ES-I3 (cell line): ENCODE measurements around the gene LDLRAD2.
A peak's percentile ranks its signal among the peaks of the same experiment; 100 is the strongest.

Experiments
- H3K36me3 ChIP-seq: 2 replicates; pipeline ENCODE4 v1.6.1; 2013; ENCODE audit warnings: mild to moderate bottlenecking, low read length, control low read depth, moderate library complexity; ENCODE audit not compliant: insufficient read depth
- H3K4me1 ChIP-seq: 2 replicates; pipeline ENCODE4 v1.6.1; 2013; ENCODE audit warnings: mild to moderate bottlenecking, control low read depth, low read length; ENCODE audit not compliant: insufficient read depth
- H3K9ac ChIP-seq: 2 replicates; pipeline ENCODE4 v1.6.1; 2013; ENCODE audit warnings: low read depth, mild to moderate bottlenecking, low read length, moderate library complexity
- H3K9me3 ChIP-seq: 2 replicates; pipeline ENCODE4 v1.6.1; 2013; ENCODE audit warnings: mild to moderate bottlenecking, low read length, moderate library complexity; ENCODE audit not compliant: control insufficient read depth, insufficient read depth

LDLRAD2 gene

DNA sequence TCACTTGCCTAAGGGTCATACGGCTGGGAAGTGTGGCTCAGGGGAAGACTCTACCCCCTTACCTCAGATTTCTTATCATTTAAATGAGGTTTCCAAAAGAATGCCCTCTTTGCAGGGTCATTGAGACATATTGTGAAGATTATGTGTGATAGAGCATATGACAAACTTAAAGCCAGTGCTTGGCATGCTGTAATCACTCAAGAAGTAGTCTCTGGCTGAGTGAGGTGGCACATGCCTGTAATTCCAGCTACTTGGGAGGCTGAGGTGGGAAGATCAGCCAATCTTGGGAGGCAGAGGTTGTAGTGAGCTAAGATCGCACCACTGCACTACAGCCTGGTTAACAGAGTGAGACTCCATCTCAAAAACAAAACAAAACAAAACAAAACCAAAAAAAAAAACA lies 7.5 kb upstream of the LDLRAD2 start:
- Histone ChIP-seq H3K4me1 (0 out of 2 replicates have a peak, but pooled peaks cover 4% of the 10 kb centered on the region), H3K9me3 (no peaks in the 10 kb centered on the region), H3K36me3 (no peaks in the 10 kb centered on the region), H3K9ac (no peak overlapping the region)

- no peak overlapping the region for H3K9ac ChIP-seq
- H3K4me1 ChIP-seq = peaks cover 8% of the 10 kb centered on the region; the same call in 1 of the 2 replicates
- H3K36me3 ChIP-seq = no peaks in the 10 kb centered on the region
- no peaks in the 10 kb centered on the region for H3K9me3 ChIP-seq
Measured at GRCh38 chr1:21813542-21813941, 1.5 kb downstream of the LDLRAD2 start.

DNA sequence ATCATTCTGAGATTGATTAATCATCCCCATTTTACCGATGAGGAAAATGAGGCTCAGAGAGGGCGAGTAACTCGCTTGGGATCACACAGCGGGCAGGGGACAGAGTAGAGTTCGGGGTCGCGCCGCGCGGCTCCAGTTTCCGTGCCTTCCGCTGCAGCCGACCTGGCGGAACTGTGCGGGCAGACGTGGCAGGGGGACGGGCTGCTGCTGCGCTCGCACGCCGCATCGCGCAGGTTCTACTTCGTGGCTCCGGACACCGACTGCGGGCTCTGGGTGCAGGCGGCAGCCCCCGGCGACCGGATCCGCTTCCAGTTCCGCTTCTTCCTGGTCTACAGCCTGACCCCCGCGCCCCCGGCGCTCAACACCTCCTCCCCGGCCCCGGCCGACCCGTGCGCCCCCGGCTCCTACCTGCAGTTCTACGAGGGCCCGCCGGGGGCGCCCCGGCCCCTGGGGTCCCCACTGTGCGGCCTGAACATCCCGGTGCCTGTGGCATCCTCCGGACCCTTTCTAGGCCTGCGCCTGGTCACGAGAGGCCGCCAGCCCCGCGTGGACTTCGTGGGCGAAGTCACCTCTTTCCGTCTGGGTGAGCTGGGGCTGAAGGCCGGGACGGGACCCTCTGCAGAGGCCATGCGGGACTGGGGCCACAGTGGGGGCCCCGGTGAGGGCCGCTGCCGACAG lies 2.3 kb downstream of the LDLRAD2 start:
- H3K36me3 ChIP-seq = no peaks in the 10 kb centered on the region
- H3K9me3 ChIP-seq = no peaks in the 10 kb centered on the region
- H3K9ac ChIP-seq = peak overlapping the region; percentile 53; the same call in 1 of the 2 replicates
- peaks cover 8% of the 10 kb centered on the region; the same call in 1 of the 2 replicates for H3K4me1 ChIP-seq

GRCh38 chr1:21814981-21815582 lies 3.0 kb downstream of the LDLRAD2 start:
- H3K9ac ChIP-seq = peak overlapping the region; percentile 53; the same call in 1 of the 2 replicates
- H3K9me3 ChIP-seq = no peaks in the 10 kb centered on the region
- peaks cover 8% of the 10 kb centered on the region; the same call in 1 of the 2 replicates for H3K4me1 ChIP-seq
- no peaks in the 10 kb centered on the region for H3K36me3 ChIP-seq

DNA sequence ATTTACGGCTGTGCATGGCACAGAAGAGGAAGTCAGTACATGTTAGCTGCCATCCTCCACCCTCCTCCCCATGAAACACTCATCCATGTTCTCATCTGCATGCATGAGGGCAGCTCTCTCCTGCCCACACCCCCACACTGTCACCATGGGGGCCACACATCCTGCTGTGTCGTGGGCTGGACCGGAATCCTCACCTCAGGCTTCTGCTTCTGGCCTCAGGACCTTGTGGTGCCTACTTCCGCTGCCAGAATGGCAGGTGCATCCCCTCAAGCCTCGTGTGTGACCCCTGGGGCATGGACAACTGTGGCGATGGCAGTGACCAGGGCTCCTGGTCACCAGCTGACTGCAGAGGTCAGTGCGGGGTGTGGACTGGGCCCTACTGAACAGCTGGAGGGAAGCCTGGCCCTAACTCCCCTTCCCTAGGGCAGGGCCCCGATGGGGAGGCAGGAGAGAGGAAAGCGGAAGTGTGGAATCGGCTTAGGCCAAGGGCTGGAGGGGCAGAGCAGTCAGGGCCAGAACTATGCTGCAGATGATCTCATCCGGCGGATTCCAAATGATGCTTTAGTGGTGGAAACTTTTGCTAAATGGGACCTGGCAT lies 3.8 kb downstream of the LDLRAD2 start:
- Histone ChIP-seq H3K9ac (no peak overlapping the region), H3K4me1 (peaks cover 8% of the 10 kb centered on the region; the same call in 1 of the 2 replicates), H3K36me3 (no peaks in the 10 kb centered on the region; the same call in 1 of the 2 replicates), H3K9me3 (no peaks in the 10 kb centered on the region)

GRCh38 chr1:21816602-21817302 lies 4.7 kb downstream of the LDLRAD2 start:
- Histone ChIP-seq H3K9me3 (no peaks in the 10 kb centered on the region), H3K36me3 (no peaks in the 10 kb centered on the region; the same call in 1 of the 2 replicates), H3K9ac (no peak overlapping the region), H3K4me1 (peaks cover 8% of the 10 kb centered on the region; the same call in 1 of the 2 replicates)

DNA sequence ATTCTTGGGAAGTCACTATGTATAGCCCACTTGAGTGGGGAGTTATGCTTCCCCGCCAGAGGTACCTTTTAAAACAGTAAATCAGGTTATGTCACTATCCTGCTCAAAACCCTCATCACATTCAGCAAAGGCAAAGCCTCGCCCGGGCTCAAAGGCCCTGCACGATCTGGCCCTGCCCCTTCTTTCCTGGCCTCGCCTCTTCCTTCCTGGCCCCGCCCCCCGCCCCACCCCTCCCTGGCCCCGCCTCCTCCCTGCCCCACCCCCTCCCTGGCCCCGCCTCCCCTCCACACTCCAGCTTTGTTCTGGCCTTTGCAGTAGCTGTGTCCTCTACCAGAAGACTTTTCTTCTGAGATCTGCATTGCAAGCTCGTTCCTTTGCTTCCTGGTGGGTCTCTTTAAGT lies 6.6 kb downstream of the LDLRAD2 start:
- H3K9me3 ChIP-seq = no peaks in the 10 kb centered on the region
- peaks cover 8% of the 10 kb centered on the region; the same call in 1 of the 2 replicates for H3K4me1 ChIP-seq
- no peaks in the 10 kb centered on the region; the same call in 1 of the 2 replicates for H3K36me3 ChIP-seq
- no peak overlapping the region for H3K9ac ChIP-seq

DNA sequence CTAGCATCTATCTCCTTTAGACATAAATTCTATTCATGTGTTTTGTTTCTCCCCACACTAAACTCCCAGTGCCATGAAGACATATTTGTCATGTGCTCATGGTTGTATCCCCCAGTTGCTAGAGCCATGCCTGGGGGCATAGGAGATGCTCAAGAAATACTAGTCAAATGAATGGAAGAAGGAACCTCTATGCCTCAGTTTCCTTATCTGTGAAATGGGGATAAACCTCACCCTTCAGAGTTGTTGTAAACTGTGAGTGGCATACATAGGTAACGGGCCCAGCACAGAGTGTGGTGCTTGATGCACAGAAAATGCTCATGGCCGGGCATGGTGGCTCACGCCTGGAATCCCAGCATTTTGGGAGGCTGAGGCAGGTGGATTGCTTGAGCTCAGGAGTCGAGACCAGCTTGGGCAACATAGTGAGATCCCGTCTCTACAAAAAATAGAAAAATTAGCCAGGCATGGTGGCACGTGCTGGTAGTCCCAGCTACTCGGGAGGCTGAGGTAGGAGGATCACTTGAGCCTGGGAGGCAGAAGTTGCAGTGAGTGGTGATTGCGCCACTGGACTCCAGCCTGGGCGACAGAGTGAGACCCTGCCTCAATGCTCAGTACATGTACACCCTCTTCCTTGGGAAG lies 8.7 kb downstream of the LDLRAD2 start:
- Histone ChIP-seq H3K36me3 (no peaks in the 10 kb centered on the region; the same call in 1 of the 2 replicates), H3K9ac (no peak overlapping the region), H3K9me3 (no peaks in the 10 kb centered on the region), H3K4me1 (peaks cover 8% of the 10 kb centered on the region; the same call in 1 of the 2 replicates)

DNA sequence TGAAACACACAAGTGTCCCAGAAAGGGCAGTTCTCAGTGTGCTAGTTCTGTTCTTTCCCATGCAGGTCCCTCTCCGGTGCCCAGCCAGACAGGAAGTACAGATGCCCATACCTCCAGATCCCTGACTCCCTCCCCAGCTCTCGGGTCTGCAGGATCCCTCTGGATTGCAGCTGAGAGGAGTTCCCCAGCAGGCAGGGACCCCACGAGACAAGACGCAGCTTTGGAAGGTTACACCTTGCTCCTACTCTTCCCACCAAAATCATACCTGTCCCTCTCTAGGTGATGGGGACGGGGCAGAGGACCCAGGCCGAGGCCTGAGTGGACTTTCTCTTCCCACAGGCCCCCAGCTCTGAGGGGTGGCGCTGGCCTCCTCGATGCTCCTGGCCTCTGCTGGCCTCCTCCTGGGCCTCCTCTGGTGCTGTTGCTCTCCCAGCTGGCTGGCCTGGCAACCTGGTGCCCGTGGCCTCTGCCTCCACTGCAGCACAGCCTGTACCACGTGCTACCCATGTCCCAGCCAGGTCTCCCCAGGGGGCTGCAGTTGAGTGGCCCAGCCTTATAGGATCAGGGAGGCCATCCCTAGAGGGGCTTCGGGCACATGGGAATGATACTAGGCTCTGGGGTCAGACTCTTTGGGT lies 9.4 kb downstream of the LDLRAD2 start:
- Histone ChIP-seq H3K9me3 (no peaks in the 10 kb centered on the region), H3K36me3 (no peaks in the 10 kb centered on the region; the same call in 1 of the 2 replicates), H3K4me1 (peaks cover 8% of the 10 kb centered on the region; the same call in 1 of the 2 replicates), H3K9ac (no peak overlapping the region)

GRCh38 chr1:21822349-21822748 lies 10.3 kb downstream of the LDLRAD2 start:
- H3K36me3 ChIP-seq = no peaks in the 10 kb centered on the region; the same call in 1 of the 2 replicates
- H3K4me1 ChIP-seq = peaks cover 5% of the 10 kb centered on the region; the same call in 1 of the 2 replicates
- H3K9ac ChIP-seq = no peak overlapping the region
- H3K9me3 ChIP-seq = no peaks in the 10 kb centered on the region

DNA sequence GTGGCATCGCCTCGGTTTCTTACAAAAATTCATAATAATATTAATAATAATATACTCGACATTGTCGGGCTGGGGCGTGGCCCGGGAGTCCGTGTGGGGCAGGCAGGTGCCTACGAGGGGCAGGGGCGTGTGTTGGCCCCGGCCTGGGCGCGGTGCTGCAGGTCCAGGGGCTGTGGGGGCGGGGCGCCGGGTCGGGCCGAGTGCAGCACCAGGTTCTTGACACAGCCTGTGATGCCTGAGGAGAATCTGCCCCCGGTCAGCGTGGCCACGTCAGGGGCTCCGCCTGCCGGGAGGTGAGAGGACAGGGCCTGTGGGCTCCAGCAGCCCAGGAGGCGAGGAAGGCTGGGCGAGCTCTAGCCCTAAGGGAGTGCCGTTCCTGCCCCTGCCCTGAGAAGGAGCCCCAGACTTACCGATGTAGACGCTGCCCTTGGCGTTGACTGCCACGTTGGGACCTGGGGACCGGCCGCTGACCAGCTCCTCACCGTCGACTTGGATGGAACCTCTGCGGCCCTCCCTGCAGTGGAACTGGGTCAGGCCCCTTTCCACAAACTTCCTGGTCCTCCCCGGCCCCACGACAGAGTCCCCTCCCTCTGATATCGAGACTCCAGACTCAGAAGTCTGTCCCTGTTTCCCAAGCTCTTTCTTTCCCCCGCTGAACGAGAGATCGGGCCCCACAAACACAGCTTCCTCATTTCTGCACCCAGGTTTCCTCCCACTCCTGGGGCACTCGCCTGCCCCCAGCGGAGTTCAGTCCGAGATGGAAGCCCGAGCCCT lies 11.3 kb downstream of the LDLRAD2 start:
- Histone ChIP-seq H3K9ac (no peak overlapping the region), H3K4me1 (peaks cover 2% of the 10 kb centered on the region; the same call in 1 of the 2 replicates), H3K36me3 (no peaks in the 10 kb centered on the region; the same call in 1 of the 2 replicates)

DNA sequence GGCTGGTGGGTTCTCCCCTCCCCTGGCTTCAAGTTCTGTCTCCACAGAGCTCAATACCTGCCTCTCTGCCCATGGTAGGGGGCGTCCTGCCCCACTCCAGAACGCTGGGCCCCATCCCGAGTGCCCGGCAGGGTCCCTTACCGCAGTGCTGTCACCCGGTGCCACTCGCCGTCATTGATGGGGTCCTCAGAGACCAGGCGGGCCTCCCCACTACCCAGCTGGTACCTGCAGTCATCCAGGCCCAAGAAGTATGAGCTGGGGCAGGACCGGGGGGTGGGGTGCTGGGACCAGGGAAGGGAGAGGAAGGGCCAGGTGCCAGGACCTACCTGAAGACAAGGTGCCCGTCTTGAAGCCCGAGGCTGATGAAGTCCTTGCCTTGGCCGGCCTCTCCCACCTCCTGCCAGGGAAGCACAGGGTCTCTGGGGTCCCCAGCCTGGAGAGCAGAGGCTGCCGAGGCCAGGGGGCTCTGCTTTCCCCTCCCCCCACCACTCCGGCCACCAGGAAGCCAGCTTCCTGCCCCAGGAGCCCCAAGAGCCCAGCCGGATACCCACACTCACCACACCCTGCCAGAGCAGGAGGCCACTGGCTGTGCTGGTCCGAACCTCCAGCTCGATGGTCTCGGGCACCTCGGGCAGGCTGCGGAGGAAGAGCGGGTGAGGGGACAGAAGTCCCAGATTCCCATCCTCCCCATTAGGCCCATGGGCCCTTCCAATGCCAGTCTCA lies 12.1 kb downstream of the LDLRAD2 start:
- H3K9ac ChIP-seq = no peak overlapping the region
- H3K9me3 ChIP-seq = no peaks in the 10 kb centered on the region
- H3K4me1 ChIP-seq = no peaks in the 10 kb centered on the region; the same call in 1 of the 2 replicates
- no peaks in the 10 kb centered on the region; the same call in 1 of the 2 replicates for H3K36me3 ChIP-seq

More for the DNA sequence above, 11.3 kb downstream of the LDLRAD2 start:
- H3K9me3 ChIP-seq = no peaks in the 10 kb centered on the region
